CD14-positive monocyte (primary cell): ENCODE measurements around the gene MAMSTR. TPM values are rescaled to one million over a fixed set of nuclear protein-coding genes. Genes with fewer than 3 reads are reported as not detected.
"Not testable (repeated sequence)": the region's sequence is repeated elsewhere in the genome, so short reads cannot be mapped to it uniquely, and the experiment has no call there.

Experiments
- DNase-seq, 3 donors: peaks; one replicate each; pipeline ENCODE4 v3.0.0-alpha.2; 2011 to 2022
- H2AFZ ChIP-seq: 2 replicates; pipeline ENCODE4 v1.6.0; 2012; ENCODE audit warnings: mild to moderate bottlenecking, low read depth, low read length, inconsistent platforms; ENCODE audit not compliant: insufficient read depth, poor library complexity, severe bottlenecking
- H3K27ac ChIP-seq, 2 donors: 1 replicate in 1 of 2; 2 replicates in 1 of 2; pipeline ENCODE4 v1.5.1; 2012 to 2013; ENCODE audit warnings: low read length in 2 of 2, control low read depth in 1 of 2, inconsistent platforms in 1 of 2, low read depth in 1 of 2, mild to moderate bottlenecking in 1 of 2
- H3K27me3 ChIP-seq, 2 donors: one replicate each; pipeline versions ENCODE4 v1.6.0 to v1.6.1; 2011 to 2013; ENCODE audit warnings: low read length in 2 of 2; ENCODE audit not compliant: control insufficient read depth in 2 of 2, insufficient read depth in 2 of 2
- H3K36me3 ChIP-seq, 2 donors: replicated peaks in 1 of 2; 1 replicate in 1 of 2; 2 replicates in 1 of 2; pipeline versions ENCODE4 v1.5.1 to v1.6.1; 2012 to 2013; ENCODE audit warnings: low read length in 2 of 2, control low read depth in 1 of 2, inconsistent platforms in 1 of 2, mild to moderate bottlenecking in 1 of 2; ENCODE audit not compliant: insufficient read depth in 2 of 2, control insufficient read depth in 1 of 2
- H3K4me1 ChIP-seq, 2 donors: 1 replicate in 1 of 2; 2 replicates in 1 of 2; pipeline versions ENCODE4 v1.5.1 to v1.6.1; 2012 to 2013; ENCODE audit warnings: low read length in 2 of 2, control low read depth in 1 of 2, inconsistent platforms in 1 of 2, mild to moderate bottlenecking in 1 of 2, moderate library complexity in 1 of 2; ENCODE audit not compliant: insufficient read depth in 2 of 2, control insufficient read depth in 1 of 2
- H3K4me2 ChIP-seq: replicated peaks from 2 replicates; pipeline ENCODE3; 2012; ENCODE audit warnings: low read length, moderate library complexity, mild to moderate bottlenecking; ENCODE audit not compliant: poor library complexity, severe bottlenecking; ENCODE audit errors: extremely low read depth
- H3K4me3 ChIP-seq, 3 experiments: fragments of 200-600 bp in 1 of 3; sonication (generic) in 1 of 3; replicated peaks in 1 of 3; 1 replicate in 2 of 3; 2 replicates in 1 of 3; pipeline ENCODE4 v1.5.1; 2011 to 2013; ENCODE audit warnings: low read length in 3 of 3, mild to moderate bottlenecking in 3 of 3, control low read depth in 2 of 3, low read depth in 2 of 3, inconsistent platforms in 1 of 3, moderate library complexity in 1 of 3
- H3K79me2 ChIP-seq: 2 replicates; pipeline ENCODE4 v1.6.0; 2012; ENCODE audit warnings: mild to moderate bottlenecking, control low read depth, inconsistent platforms, low read length, moderate library complexity; ENCODE audit not compliant: insufficient read depth
- H3K9ac ChIP-seq: 2 replicates; pipeline ENCODE4 v1.6.0; 2017; ENCODE audit warnings: low read length, mild to moderate bottlenecking; ENCODE audit not compliant: insufficient read depth, poor library complexity, severe bottlenecking
- H3K9me3 ChIP-seq, 2 donors: replicated peaks in 1 of 2; 1 replicate in 1 of 2; 2 replicates in 1 of 2; pipeline versions ENCODE4 v1.5.1 to v1.6.1; 2012 to 2013; ENCODE audit warnings: low read length in 2 of 2, control low read depth in 1 of 2; ENCODE audit not compliant: control insufficient read depth in 1 of 2, insufficient read depth in 1 of 2
- H4K20me1 ChIP-seq: 2 replicates; pipeline ENCODE4 v1.6.0; 2012; ENCODE audit warnings: mild to moderate bottlenecking, low read length, control low read depth, moderate library complexity; ENCODE audit not compliant: insufficient read depth
- H3K27ac Mint-ChIP-seq, 7 donors: one replicate each; pipeline ENCODE4 v1.8.0; 2020; ENCODE audit warnings: mild to moderate bottlenecking in 7 of 7, mixed read lengths in 7 of 7, moderate library complexity in 6 of 7, inconsistent platforms in 2 of 7
- H3K27me3 Mint-ChIP-seq, 3 donors: one replicate each; pipeline ENCODE4 v1.8.0; 2021 to 2022; ENCODE audit warnings: low read depth in 3 of 3, mild to moderate bottlenecking in 3 of 3, mixed read lengths in 3 of 3, moderate library complexity in 3 of 3, inconsistent platforms in 1 of 3
- H3K36me3 Mint-ChIP-seq, 2 donors: one replicate each; pipeline ENCODE4 v1.8.0; 2020; ENCODE audit warnings: mixed read lengths in 2 of 2, inconsistent platforms in 1 of 2, mild to moderate bottlenecking in 1 of 2
- H3K4me1 Mint-ChIP-seq: one replicate; pipeline ENCODE4 v1.8.0; 2020; ENCODE audit warnings: mild to moderate bottlenecking, mixed read lengths
- H3K4me3 Mint-ChIP-seq, 2 donors: one replicate each; pipeline ENCODE4 v1.8.0; 2020; ENCODE audit warnings: mild to moderate bottlenecking in 2 of 2, mixed read lengths in 2 of 2, moderate library complexity in 1 of 2
- H3K9me3 Mint-ChIP-seq, 7 donors: one replicate each; pipeline ENCODE4 v1.8.0; 2020 to 2022; ENCODE audit warnings: mixed read lengths in 7 of 7, mild to moderate bottlenecking in 6 of 7, moderate library complexity in 6 of 7, inconsistent platforms in 2 of 7
- WGBS: methylation state at CpG from one replicate; pipeline ENCODE4 v1.1.5; 2013; ENCODE audit warnings: missing lambda C conversion rate; ENCODE audit not compliant: insufficient coverage; 5-methylcytosine and 5-hydroxymethylcytosine counted together
- intact Hi-C, 2 donors: fragments of 100-400 bp; cut with micrococcal nuclease; formaldehyde crosslinking; loops; one replicate each; pipeline versions ENCODE4 v1.15.0 to v1.15.1; 2023
- polyA plus RNA-seq, 3 donors: library from polyadenylated mRNA; depleted of rRNA in 1 of 3; unstranded in 2 of 3; stranded (reverse) in 1 of 3; fragments of 300-500 nt in 2 of 3; fragments of >200 nt in 1 of 3; fragmentation: Illumina TruSeq in 2 of 3; gene quantifications; 1 replicate in 2 of 3; 2 replicates in 1 of 3; pipeline ENCODE4 v1.2.3, GENCODE V29; 2012 to 2021
- TF ChIP-seq, protein P1 (sequence below): fragments of 200-600 bp; IDR thresholded peaks from one replicate; pipeline ENCODE4 v1.8.0; 2022; ENCODE audit warnings: antibody characterized with exemption, mild to moderate bottlenecking

MAMSTR gene
- polyA plus RNA-seq, 3 donors: 0.07 TPM; not detected in 2

DNA sequence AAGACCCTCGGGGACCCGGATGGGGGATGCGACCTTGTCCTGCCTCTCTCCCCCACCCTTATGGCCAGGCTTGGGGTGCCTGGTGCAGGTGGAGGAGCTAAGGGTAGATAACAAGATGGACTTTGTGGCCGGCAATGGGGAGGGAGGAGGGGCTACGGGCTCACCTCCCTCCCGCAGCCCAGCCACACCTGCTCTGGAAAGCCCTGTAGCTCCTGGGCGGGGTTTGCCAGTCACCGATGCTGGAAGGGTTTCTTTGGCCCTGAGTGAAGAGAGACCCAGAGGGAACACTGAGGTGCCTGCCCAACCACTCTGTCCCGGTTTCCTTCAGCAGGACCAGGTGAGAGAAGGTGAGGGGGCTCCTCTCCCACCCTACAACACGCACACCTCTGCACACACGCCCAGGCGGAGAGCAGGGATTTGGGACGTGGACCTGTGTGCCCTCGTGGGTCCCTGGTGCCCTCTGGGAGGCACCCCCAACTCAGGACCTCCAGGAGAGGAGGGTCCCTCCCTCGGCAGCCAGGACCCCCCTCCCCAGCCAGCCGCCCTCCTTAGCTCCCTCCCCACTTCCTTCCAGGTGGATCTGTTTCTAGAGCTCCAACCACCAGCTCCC is 23.7 kb downstream of the MAMSTR start, which contains the start of gene FUT2:
TSS of gene FUT2 (plus strand) at position 229 of the 610 bp plus-strand sequence. CDS start 6,986 bp downstream, outside the sequence.
- Histone ChIP-seq H3K4me1 (peaks cover 6% of the 10 kb centered on the region in 2 donors), H3K36me3 (no peaks in the 10 kb centered on the region), H3K4me3 (peak within 1 kb of the TSS in 1 of 3 experiments; percentile 44), H3K27me3 (peaks cover 8 to 22% of the 10 kb centered on the region in 2 donors), H3K9me3 (no peaks in the 10 kb centered on the region), H3K27ac (no peak within 1 kb of the TSS), H2AFZ (peak within 1 kb of the TSS; percentile 68), H3K79me2 (no peaks in the 10 kb centered on the region), H4K20me1 (no peaks in the 10 kb centered on the region), H3K9ac (peak within 1 kb of the TSS; percentile 40), H3K4me2 (peak within 1 kb of the TSS; percentile 48)
- H3K9me3 Mint-ChIP-seq: peaks cover 0 to 10% (median 0%) of the 10 kb centered on the region in 7 donors
- TF ChIP-seq, protein P1, sequence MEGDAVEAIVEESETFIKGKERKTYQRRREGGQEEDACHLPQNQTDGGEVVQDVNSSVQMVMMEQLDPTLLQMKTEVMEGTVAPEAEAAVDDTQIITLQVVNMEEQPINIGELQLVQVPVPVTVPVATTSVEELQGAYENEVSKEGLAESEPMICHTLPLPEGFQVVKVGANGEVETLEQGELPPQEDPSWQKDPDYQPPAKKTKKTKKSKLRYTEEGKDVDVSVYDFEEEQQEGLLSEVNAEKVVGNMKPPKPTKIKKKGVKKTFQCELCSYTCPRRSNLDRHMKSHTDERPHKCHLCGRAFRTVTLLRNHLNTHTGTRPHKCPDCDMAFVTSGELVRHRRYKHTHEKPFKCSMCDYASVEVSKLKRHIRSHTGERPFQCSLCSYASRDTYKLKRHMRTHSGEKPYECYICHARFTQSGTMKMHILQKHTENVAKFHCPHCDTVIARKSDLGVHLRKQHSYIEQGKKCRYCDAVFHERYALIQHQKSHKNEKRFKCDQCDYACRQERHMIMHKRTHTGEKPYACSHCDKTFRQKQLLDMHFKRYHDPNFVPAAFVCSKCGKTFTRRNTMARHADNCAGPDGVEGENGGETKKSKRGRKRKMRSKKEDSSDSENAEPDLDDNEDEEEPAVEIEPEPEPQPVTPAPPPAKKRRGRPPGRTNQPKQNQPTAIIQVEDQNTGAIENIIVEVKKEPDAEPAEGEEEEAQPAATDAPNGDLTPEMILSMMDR: no peak
- peak within 1 kb of the TSS; percentile 71 to 88 for H3K4me3 Mint-ChIP-seq
- H3K27me3 Mint-ChIP-seq: peaks cover 20 to 45% (median 37%) of the 10 kb centered on the region in 3 donors
- intact Hi-C loops: no loop called here
- H3K27ac Mint-ChIP-seq: peak within 1 kb of the TSS in 3 of 7 donors; percentile 20 to 46 (median 23)
- 57% methylated on average over 2 of the region's 16 CpGs for WGBS
- peaks cover 0 to 3% of the 10 kb centered on the region in 2 donors for H3K36me3 Mint-ChIP-seq
- peaks cover 13% of the 10 kb centered on the region for H3K4me1 Mint-ChIP-seq
- no peak for DNase-seq

DNA sequence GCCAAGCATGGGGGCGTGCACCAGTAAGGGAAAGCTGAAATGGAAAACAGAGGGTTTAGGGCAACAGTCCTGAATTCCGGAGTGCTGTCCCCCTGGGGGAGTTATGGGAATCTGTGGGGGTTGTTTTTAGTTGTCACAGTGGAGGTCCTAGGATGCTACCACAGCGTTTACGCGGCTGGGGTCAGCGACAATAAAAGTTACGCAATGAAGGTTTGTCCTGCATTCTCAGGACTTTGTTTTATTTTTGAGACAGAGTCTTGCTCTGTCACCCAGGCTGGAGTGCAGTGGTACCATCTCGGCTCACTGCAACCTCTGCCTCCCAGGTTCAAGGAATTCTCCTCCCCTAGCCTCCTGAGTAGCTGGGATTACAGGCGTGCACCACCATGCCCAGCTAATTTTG is 25.9 kb downstream of the MAMSTR start:
- DNase-seq, H3K36me3 ChIP-seq, H3K9me3 ChIP-seq, H3K4me2 ChIP-seq, H3K79me2 ChIP-seq, H3K4me1 ChIP-seq, intact Hi-C loops, H3K27ac Mint-ChIP-seq, H3K4me3 ChIP-seq, H4K20me1 ChIP-seq, H3K36me3 Mint-ChIP-seq, H3K4me3 Mint-ChIP-seq, H3K27ac ChIP-seq, H3K9me3 Mint-ChIP-seq, H3K9ac ChIP-seq, H2AFZ ChIP-seq: not testable (repeated sequence)
- peaks cover 8 to 22% of the 10 kb centered on the region in 2 donors for H3K27me3 ChIP-seq
- 87% methylated on average over 7 of the region's 9 CpGs for WGBS
- Mint-ChIP-seq H3K27me3 (peaks cover 19 to 43% (median 35%) of the 10 kb centered on the region in 3 donors), H3K4me1 (peaks cover 13% of the 10 kb centered on the region)
